ENCODE measurements around the gene NSMCE3.

The NSMCE3 gene

DNA sequence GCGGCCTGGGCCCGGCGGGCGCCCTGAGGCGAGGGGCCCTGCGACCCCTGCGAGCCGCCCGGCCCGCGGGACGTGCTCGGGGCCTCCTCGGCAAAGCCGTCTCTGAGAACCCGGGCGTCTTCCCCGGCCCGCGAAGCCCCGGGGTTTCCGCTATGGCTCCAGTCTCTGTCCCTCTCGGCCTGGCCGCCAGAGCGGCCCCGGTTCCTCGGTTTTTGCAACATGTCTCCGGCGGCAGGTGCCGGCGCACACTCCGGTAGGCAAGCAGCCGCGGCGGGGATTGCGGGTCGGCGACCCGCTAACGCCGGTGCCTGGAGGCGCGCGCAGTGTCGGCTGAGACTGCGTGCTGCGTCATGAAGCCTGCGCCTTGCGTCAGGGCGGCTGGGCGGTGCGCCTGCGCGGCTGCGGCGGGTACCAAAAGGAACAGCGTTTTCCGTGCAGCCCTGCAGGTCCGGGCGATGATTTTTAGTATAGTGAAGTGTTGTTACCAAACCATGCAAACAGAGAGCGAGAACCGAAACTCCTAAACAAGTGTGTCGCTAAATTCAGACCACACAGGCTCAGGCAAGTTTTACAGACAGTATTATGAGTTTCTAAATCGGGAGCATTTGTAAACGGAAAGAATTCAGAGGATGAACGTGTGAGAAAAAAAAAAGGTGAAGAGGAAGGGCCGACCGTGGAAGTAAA is at the start of gene NSMCE3:
Gene NSMCE3, minus strand, starts transcription at position 338 of the 684 bp plus-strand sequence. Its CDS starts 117 bp downstream, at position 221.
- in situ Hi-C loops (cut with MboI; ENCODE audit: low sequenced_read_pairs): no loop called here

DNA sequence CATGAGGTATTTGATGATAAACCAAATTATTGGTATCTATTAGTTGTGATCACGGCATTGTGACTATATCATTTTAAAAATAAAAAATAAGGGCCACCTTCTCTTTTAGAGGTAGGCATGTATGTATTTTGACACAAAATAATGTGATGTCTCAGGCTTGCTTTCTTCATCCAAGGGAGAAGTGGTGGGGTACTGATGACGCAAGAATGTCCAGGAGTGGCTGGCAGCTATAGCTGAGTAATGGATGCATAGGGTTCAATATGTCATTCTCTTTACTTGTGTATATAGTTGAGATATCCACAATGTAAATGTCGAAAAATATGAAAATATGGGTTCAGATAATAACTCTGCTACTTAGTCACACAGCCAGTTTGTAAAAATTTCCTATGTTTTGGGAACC is 46.8 kb upstream of the NSMCE3 start:
- in situ Hi-C loops (cut with MboI; ENCODE audit: low sequenced_read_pairs): loop anchor here (25.0 kb wide), 1 partner anchor 104 kb away; no protein-coding TSS in a partner anchor

- in situ Hi-C loops (cut with MboI; ENCODE audit: low sequenced_read_pairs): loop anchor here (25.0 kb wide), 1 partner anchor 100 kb away; no protein-coding TSS in a partner anchor
Observed at GRCh38 chr15:29312387-29312786, 42.8 kb upstream of the NSMCE3 start.

- in situ Hi-C loops (cut with MboI; ENCODE audit: low sequenced_read_pairs): loop anchor here (25.0 kb wide), 1 partner anchor 99 kb away; no protein-coding TSS in a partner anchor
Observed at GRCh38 chr15:29311696-29312095, 42.1 kb upstream of the NSMCE3 start.

DNA sequence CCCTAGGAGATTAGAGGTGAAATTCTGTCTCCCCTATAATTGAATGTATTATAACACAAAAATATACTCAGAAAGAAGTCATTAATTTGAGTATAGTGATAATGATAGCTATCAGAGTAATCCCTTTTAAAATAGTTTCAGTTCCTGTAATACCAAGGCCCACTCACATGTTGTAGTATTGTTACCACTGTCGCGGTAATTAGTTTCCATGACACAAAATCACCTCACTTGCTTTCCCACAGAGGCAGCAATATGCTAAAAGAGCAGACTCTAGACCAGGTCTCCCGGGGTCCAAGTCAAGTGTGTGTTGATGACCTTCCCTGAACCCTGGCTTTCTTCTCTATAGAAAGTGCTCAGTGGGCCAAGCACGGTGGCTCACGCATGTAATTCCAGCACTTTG is 39.5 kb upstream of the NSMCE3 start:
- in situ Hi-C loops (cut with MboI; ENCODE audit: low sequenced_read_pairs): loop anchor here (25.0 kb wide), 1 partner anchor 97 kb away; no protein-coding TSS in a partner anchor

DNA sequence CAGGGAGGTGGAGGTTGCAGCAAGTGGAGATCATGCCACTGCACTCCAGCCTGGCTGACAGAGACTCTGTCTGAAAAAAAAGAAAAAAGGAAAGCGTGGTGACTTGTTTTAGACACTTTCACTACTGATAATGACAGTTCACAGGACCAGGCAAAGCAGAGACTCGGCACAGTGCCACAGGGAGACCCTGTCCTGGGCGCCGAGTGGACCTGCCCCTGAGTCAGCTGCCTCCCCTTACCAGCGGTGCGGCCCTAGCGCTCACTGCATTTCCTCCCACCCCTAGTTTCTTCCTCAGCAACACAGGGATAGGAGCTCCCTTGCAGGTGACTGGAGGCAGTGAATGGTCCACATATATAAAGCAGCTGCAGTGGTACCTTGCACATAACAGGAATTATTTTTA is 38.7 kb upstream of the NSMCE3 start:
- in situ Hi-C loops (cut with MboI; ENCODE audit: low sequenced_read_pairs): loop anchor here (25.0 kb wide), 1 partner anchor 96 kb away; no protein-coding TSS in a partner anchor

DNA sequence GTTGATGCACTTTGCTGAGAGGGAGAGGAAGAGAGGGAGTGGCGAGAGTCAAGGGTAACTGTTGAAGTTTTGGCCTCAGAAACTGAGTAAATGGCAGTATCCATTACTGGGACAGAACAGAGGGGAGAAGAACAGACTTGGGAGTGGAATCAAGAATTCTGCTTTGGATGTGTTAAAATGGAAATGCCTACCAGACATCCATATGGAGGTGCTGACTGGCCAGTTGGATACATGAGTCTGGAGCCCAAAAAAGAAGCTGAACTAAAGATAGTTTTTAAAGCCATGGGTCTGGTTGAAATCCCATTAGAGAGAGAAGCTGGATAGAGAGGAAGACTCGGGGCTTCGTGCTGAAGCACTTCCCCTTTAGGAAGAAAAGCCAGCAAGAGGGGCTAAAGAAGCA is 35.9 kb upstream of the NSMCE3 start:
- in situ Hi-C loops (cut with MboI; ENCODE audit: low sequenced_read_pairs): loop anchor here (25.0 kb wide), 1 partner anchor 93 kb away; no protein-coding TSS in a partner anchor

DNA sequence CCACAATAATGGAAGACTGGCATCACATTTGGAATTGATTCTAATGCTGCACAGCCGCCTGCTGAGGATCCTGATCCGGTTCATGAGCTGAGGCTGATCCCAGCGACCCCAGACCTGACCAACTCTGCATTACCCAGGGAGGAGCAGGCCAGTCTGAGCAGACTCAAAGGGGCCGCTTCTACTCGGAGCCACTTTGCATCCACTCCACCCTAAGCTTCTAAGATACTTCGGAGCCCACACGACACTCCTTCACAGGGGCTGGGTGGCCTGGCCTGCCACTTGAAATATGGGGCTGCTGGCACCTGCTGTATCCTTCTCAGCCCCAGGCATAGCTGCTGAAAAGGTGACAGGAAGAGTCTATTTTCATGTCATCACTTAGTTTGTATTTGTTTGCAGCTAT is 33.2 kb upstream of the NSMCE3 start:
- in situ Hi-C loops (cut with MboI; ENCODE audit: low sequenced_read_pairs): loop anchor here (25.0 kb wide), 1 partner anchor 91 kb away; no protein-coding TSS in a partner anchor

DNA sequence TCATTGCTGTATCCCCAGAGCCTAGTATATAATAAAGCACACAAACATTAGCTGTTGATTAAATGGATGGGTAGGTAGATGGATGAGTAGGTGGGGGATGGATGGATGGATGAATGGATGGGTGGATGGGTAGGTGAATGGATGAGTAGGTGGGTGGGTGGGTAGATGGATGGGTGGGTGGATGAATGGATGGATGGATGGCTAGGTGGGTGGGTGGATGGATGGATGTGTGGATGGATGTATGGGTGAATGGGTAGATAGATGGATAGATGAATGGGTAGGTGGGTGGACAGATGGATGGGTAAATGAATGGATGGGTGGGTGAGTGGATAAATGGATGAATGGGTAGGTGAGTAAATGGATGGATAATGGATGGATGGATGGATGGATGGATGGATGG is 30.2 kb upstream of the NSMCE3 start:
- in situ Hi-C loops (cut with MboI; ENCODE audit: low sequenced_read_pairs): loop anchor here (25.0 kb wide), 1 partner anchor 87 kb away; no protein-coding TSS in a partner anchor

- in situ Hi-C loops (cut with MboI; ENCODE audit: low sequenced_read_pairs): no loop called here
Observed at GRCh38 chr15:29299331-29299730, 29.7 kb upstream of the NSMCE3 start.

DNA sequence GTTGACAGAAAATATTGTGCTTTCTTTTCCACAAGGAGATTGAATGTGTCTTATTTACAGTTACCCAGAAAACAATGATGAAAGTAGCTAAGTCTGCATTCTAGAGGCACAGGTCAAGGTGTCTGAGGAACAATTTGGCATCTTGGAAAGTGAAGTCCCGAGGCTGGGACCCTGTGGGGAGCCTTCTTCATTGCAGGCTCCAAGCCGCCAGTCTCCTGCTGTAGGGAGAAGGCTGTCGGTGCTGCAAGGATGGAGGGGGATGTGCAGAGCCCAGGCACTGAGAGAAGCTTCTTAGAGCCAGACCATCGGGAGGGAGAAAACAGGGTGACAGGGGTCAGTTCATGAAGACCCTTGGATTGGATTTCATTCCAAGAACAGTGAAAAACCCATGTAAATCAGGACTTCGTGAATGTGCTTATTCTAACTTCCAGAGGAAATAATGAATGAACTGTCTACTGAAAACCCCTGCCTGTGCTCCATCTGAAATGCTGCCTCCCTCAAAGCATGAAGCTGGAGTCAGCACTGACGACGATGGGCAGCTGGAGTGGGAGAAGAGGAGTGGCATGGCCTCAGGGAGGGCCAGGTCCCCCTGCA is 25.2 kb upstream of the NSMCE3 start:
- in situ Hi-C loops (cut with MboI; ENCODE audit: low sequenced_read_pairs): no loop called here

DNA sequence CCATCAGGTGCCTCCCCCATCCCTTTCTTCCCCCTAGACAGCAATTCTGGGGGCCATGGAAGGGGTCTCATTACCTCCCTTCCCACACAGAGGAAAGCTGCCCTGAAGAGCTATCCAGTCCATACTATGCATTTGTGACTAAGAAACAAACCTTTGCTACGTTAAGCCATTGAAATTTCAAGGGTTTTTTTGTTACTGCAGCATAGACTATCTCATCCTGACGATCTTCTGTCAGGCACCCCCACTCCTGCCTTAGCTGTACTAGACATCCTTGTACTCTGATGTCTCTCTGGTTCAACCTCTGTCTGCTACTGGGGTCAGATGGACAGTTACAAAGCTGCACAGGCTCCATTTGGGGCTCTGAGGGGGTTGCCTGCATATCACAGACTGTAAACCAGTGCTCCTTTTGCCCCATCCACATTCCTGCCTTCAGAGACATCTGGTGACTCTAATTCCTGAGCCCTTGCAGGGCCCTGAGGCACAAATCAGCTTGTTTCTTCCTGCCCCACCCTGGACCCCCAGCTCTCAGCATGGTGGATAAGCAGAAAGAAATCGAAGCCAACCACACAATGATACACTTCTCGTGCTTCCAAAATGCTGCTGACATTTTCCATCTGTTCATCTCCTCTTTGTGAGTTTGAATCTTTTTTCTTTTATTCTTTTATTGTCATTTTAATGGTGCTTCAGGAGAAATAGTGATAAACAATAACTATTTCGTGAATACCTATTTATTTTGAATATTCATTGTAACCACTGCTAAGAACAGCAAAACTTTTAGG is 21.6 kb upstream of the NSMCE3 start:
- in situ Hi-C loops (cut with MboI; ENCODE audit: low sequenced_read_pairs): no loop called here

GRCh38 chr15:29289173-29289572 is 19.6 kb upstream of the NSMCE3 start:
- in situ Hi-C loops (cut with MboI; ENCODE audit: low sequenced_read_pairs): no loop called here

DNA sequence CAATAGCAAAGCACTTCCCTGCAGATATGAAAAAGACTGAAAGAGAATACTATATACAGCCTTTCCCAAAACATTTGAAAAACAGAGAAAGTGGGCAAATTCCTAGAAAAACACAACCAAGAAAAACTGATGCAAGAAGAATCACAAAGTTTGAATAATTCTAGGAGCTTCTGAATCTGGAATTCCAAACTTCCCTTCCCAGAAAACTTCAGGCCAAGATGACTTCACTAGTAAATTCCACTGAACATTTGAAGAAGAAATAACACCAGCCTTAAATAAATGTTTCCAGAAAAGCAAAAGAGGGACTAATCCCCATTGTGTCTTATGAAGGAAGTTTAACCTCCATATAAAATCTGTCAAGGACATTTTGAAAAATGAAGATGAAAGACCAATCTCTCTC is 15.8 kb upstream of the NSMCE3 start:
- in situ Hi-C loops (cut with MboI; ENCODE audit: low sequenced_read_pairs): no loop called here

DNA sequence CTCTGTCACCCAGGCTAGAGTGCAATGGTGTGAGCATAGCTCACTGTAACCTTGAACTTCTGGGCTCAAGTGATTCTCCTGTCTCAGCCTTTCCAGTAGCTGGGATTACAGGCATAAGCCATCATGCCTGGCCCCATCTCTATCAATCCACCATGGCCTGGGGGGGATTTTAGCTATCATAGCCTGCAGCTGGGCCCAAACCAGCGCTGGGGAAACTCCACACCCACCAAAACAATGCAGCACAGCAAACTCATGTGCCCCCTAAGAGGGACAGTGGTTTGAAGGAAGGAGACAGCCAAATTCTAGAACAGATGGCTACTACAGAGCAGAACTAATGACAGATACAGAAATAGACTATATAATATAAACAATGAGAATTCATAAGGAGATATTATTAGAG is 13.8 kb upstream of the NSMCE3 start:
- in situ Hi-C loops (cut with MboI; ENCODE audit: low sequenced_read_pairs): no loop called here

DNA sequence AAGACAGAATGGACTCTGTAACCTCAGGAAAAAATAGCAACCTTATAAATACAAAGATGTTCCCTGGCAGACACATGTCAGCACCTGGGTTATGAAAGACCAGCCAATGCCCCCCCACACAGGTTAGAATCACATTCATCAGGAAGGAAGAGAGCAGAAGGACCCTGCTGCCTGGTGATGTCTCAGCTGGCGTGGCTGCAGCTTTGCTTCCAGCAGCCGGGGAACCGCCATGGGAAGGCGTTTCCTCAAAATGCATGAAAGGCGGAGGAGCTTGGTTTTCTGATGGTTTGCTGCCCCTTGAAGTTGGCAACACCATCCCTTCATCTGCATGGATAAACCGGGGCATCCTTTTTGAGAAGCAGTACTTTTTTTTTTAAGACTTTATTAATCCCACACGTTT is 10.9 kb upstream of the NSMCE3 start:
- in situ Hi-C loops (cut with MboI; ENCODE audit: low sequenced_read_pairs): no loop called here

- in situ Hi-C loops (cut with MboI; ENCODE audit: low sequenced_read_pairs): no loop called here
Observed at GRCh38 chr15:29278436-29279105, 8.9 kb upstream of the NSMCE3 start.

GRCh38 chr15:29276366-29276765 is 6.7 kb upstream of the NSMCE3 start:
- in situ Hi-C loops (cut with MboI; ENCODE audit: low sequenced_read_pairs): no loop called here

DNA sequence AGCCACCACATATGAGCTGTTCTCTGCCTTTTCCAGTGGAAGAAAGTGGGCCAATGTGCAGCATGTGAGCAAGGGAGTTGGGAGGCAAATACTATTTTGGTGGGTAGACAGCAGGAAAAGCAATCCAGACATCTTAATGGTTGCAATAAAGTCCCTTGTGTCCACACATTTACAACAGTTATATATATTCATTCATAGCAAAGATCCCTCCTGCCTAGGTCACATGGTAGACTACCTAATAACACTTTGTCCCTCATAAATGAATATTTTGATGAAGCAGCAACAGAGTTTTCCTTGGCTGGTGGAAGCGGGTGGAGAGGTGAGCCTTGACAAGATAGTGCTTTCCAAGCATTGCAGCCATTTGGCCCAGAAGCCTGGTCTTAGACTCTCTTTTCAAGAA is 6.2 kb upstream of the NSMCE3 start:
- in situ Hi-C loops (cut with MboI; ENCODE audit: low sequenced_read_pairs): no loop called here

- in situ Hi-C loops (cut with MboI; ENCODE audit: low sequenced_read_pairs): no loop called here
Observed at GRCh38 chr15:29274946-29275345, 5.3 kb upstream of the NSMCE3 start.

GRCh38 chr15:29272219-29272618 is 2.6 kb upstream of the NSMCE3 start:
- in situ Hi-C loops (cut with MboI; ENCODE audit: low sequenced_read_pairs): no loop called here
